ENCODE measurements around the gene SLC39A2.

SLC39A2 gene

GRCh38 chr14:20989787-20990600 lies 9.1 kb upstream of the SLC39A2 start, which contains the start of gene METTL17:
TSS of gene METTL17 (plus strand) at chr14:20989980. CDS start at chr14:20990003, 23 bp downstream.
- TF ChIP-seq, protein P1, sequence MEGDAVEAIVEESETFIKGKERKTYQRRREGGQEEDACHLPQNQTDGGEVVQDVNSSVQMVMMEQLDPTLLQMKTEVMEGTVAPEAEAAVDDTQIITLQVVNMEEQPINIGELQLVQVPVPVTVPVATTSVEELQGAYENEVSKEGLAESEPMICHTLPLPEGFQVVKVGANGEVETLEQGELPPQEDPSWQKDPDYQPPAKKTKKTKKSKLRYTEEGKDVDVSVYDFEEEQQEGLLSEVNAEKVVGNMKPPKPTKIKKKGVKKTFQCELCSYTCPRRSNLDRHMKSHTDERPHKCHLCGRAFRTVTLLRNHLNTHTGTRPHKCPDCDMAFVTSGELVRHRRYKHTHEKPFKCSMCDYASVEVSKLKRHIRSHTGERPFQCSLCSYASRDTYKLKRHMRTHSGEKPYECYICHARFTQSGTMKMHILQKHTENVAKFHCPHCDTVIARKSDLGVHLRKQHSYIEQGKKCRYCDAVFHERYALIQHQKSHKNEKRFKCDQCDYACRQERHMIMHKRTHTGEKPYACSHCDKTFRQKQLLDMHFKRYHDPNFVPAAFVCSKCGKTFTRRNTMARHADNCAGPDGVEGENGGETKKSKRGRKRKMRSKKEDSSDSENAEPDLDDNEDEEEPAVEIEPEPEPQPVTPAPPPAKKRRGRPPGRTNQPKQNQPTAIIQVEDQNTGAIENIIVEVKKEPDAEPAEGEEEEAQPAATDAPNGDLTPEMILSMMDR (conservative IDR thresholded peaks at IDR 0.05; ENCODE audit: low read depth, low read length): peak; percentile 43; the same call in 1 of the 2 replicates
- Histone ChIP-seq H2AFZ (ENCODE audit: low read depth) (peak within 1 kb of the TSS; percentile 61), H3K4me2 (peak within 1 kb of the TSS; percentile 63), H3K27me3 (ENCODE audit: insufficient read depth, low read depth) (no peaks in the 10 kb centered on the region), H3K27ac (peak within 1 kb of the TSS; percentile 57), H4K20me1 (ENCODE audit: insufficient read depth) (no peaks in the 10 kb centered on the region), H3K4me3 (IDR thresholded peaks at IDR 0.05; ENCODE audit: insufficient read depth, low read depth, low read length) (no peak within 1 kb of the TSS), H3K36me3 (ENCODE audit: insufficient read depth) (no peaks in the 10 kb centered on the region), H3K79me2 (ENCODE audit: insufficient read depth, low read depth) (peaks cover 17% of the 10 kb centered on the region), H3K9ac (peak within 1 kb of the TSS; percentile 68), H3K4me1 (ENCODE audit: low read depth, poor library complexity, severe bottlenecking) (peaks cover 19% of the 10 kb centered on the region)

- H3K79me2 ChIP-seq (ENCODE audit: insufficient read depth, low read depth): peaks cover 3% of the 10 kb centered on the region
- no peaks in the 10 kb centered on the region for H4K20me1 ChIP-seq (ENCODE audit: insufficient read depth)
- H3K4me3 ChIP-seq (IDR thresholded peaks at IDR 0.05; ENCODE audit: insufficient read depth, low read depth, low read length): no peak overlapping the region
- TF ChIP-seq, protein P1 (conservative IDR thresholded peaks at IDR 0.05; ENCODE audit: low read depth, low read length): no peak
- peaks cover 5% of the 10 kb centered on the region for H3K4me1 ChIP-seq (ENCODE audit: low read depth, poor library complexity, severe bottlenecking)
- H3K27ac ChIP-seq: no peak overlapping the region
- H2AFZ ChIP-seq (ENCODE audit: low read depth): no peak overlapping the region
- no peak overlapping the region for H3K4me2 ChIP-seq
- no peaks in the 10 kb centered on the region for H3K27me3 ChIP-seq (ENCODE audit: insufficient read depth, low read depth)
- H3K36me3 ChIP-seq (ENCODE audit: insufficient read depth): no peaks in the 10 kb centered on the region
- H3K9ac ChIP-seq: no peak overlapping the region
Measured at GRCh38 chr14:20996521-20996920, 2.6 kb upstream of the SLC39A2 start.

DNA sequence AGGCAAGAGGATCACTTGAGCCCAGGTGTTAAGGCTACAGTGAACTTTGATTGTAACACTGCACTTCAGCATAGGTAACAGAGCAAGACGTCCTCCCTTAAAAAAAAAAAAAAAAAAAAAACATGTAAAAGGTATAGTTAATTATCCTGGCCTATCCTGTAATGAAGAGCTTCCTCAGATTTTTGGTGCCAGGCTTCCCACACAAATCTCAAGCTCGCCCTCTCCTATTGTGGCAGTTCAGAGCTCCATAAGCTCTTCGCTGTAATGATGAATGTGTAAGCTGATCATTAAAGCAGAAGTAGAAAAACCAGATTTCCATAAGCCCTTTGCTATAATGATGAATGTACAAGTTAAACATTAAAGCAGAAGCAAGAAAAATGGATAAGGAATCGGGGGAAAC lies 2.0 kb upstream of the SLC39A2 start:
- Histone ChIP-seq H3K36me3 (ENCODE audit: insufficient read depth) (no peaks in the 10 kb centered on the region), H3K27me3 (ENCODE audit: insufficient read depth, low read depth) (no peaks in the 10 kb centered on the region), H3K27ac (no peak overlapping the region), H2AFZ (ENCODE audit: low read depth) (no peak overlapping the region), H4K20me1 (ENCODE audit: insufficient read depth) (no peaks in the 10 kb centered on the region), H3K79me2 (ENCODE audit: insufficient read depth, low read depth) (no peaks in the 10 kb centered on the region), H3K4me2 (no peak overlapping the region), H3K4me1 (ENCODE audit: low read depth, poor library complexity, severe bottlenecking) (no peaks in the 10 kb centered on the region), H3K9ac (no peak overlapping the region), H3K4me3 (IDR thresholded peaks at IDR 0.05; ENCODE audit: insufficient read depth, low read depth, low read length) (no peak overlapping the region)
- TF ChIP-seq, protein P1 (conservative IDR thresholded peaks at IDR 0.05; ENCODE audit: low read depth, low read length): no peak

GRCh38 chr14:20997564-20997963 lies 1.5 kb upstream of the SLC39A2 start:
- H3K27me3 ChIP-seq (ENCODE audit: insufficient read depth, low read depth): no peaks in the 10 kb centered on the region
- no peak overlapping the region for H3K4me2 ChIP-seq
- TF ChIP-seq, protein P1 (conservative IDR thresholded peaks at IDR 0.05; ENCODE audit: low read depth, low read length): no peak
- H3K36me3 ChIP-seq (ENCODE audit: insufficient read depth): no peaks in the 10 kb centered on the region
- no peak overlapping the region for H2AFZ ChIP-seq (ENCODE audit: low read depth)
- no peak overlapping the region for H3K9ac ChIP-seq
- H3K27ac ChIP-seq: no peak overlapping the region
- H3K4me3 ChIP-seq (IDR thresholded peaks at IDR 0.05; ENCODE audit: insufficient read depth, low read depth, low read length): no peak overlapping the region
- H3K79me2 ChIP-seq (ENCODE audit: insufficient read depth, low read depth): no peaks in the 10 kb centered on the region
- H4K20me1 ChIP-seq (ENCODE audit: insufficient read depth): no peaks in the 10 kb centered on the region
- H3K4me1 ChIP-seq (ENCODE audit: low read depth, poor library complexity, severe bottlenecking): no peaks in the 10 kb centered on the region

Measured in KMS-11 (cell line).